GM23338 (cell line): ENCODE data around the gene NDUFS6. TPM values are rescaled to one million over a fixed set of nuclear protein-coding genes. Genes with fewer than 3 reads are reported as not detected.
A peak's percentile ranks its signal among the peaks of the same experiment; 100 is the strongest.

ENCODE experiments used
- ATAC-seq: fragments of 200-7000 bp; cut with Tn5 transposase; 3 replicates; pipeline ENCODE4 v1.9.1; 2020
- DNase-seq: peaks from one replicate; pipeline ENCODE4 v3.0.0-alpha.2; 2015; ENCODE audit warnings: low spot score
- H2AFZ ChIP-seq: fragments of 200-600 bp; sonication (generic); 2 replicates; pipeline ENCODE4 v1.8.0; 2016; ENCODE audit warnings: antibody characterized with exemption, mild to moderate bottlenecking, moderate library complexity
- H3F3A ChIP-seq: fragments of 200-600 bp; sonication (generic); replicated peaks from 2 replicates; pipeline ENCODE4 v1.8.0; 2017; ENCODE audit warnings: antibody characterized with exemption, mixed run types, low read depth
- H3K27ac ChIP-seq: fragments of 200-600 bp; sonication (generic); 2 replicates; pipeline ENCODE4 v1.6.1; 2016; ENCODE audit warnings: low read depth
- H3K27me3 ChIP-seq: fragments of 200-600 bp; sonication (generic); 2 replicates; pipeline ENCODE4 v1.8.0; 2016; ENCODE audit warnings: mild to moderate bottlenecking, mixed run types, moderate library complexity; ENCODE audit not compliant: insufficient read depth
- H3K36me3 ChIP-seq: fragments of 200-600 bp; sonication (generic); 2 replicates; pipeline ENCODE4 v1.8.0; 2016; ENCODE audit warnings: mild to moderate bottlenecking; ENCODE audit not compliant: insufficient read depth
- H3K4me1 ChIP-seq: fragments of 200-600 bp; sonication (generic); 2 replicates; pipeline ENCODE4 v1.8.0; 2016; ENCODE audit warnings: mild to moderate bottlenecking, moderate library complexity; ENCODE audit not compliant: insufficient read depth
- H3K4me2 ChIP-seq: fragments of 200-600 bp; sonication (generic); 2 replicates; pipeline ENCODE4 v1.7.1; 2017; ENCODE audit warnings: mixed run types
- H3K4me3 ChIP-seq: fragments of 200-600 bp; sonication (generic); 2 replicates; pipeline ENCODE4 v1.6.1; 2016; ENCODE audit warnings: mixed run types
- H3K79me2 ChIP-seq: fragments of 200-600 bp; sonication (generic); replicated peaks from 2 replicates; pipeline ENCODE4 v1.8.0; 2017; ENCODE audit warnings: mild to moderate bottlenecking; ENCODE audit not compliant: insufficient read depth
- H3K9me2 ChIP-seq: fragments of 200-600 bp; sonication (generic); 2 replicates; pipeline ENCODE4 v1.8.0; 2017; ENCODE audit not compliant: insufficient read depth
- H4K20me1 ChIP-seq: fragments of 200-600 bp; sonication (generic); replicated peaks from 2 replicates; pipeline ENCODE4 v1.8.0; 2017; ENCODE audit warnings: mild to moderate bottlenecking; ENCODE audit not compliant: insufficient read depth
- H3K27ac Mint-ChIP-seq: 2 replicates; pipeline ENCODE4 v1.8.0; 2020; ENCODE audit warnings: inconsistent platforms, mild to moderate bottlenecking, moderate library complexity, mixed read lengths
- H3K27me3 Mint-ChIP-seq: 3 replicates; pipeline ENCODE4 v1.8.0; 2022; ENCODE audit warnings: low read depth, mild to moderate bottlenecking, moderate library complexity, mixed read lengths, inconsistent platforms; ENCODE audit not compliant: insufficient read depth, poor library complexity
- H3K36me3 Mint-ChIP-seq: 3 replicates; pipeline ENCODE4 v1.8.0; 2021; ENCODE audit warnings: low read depth, mild to moderate bottlenecking, inconsistent platforms, moderate library complexity, mixed read lengths
- H3K4me1 Mint-ChIP-seq: 3 replicates; pipeline ENCODE4 v1.8.0; 2020; ENCODE audit warnings: mild to moderate bottlenecking, inconsistent platforms, mixed read lengths
- H3K4me3 Mint-ChIP-seq: 3 replicates; pipeline ENCODE4 v1.8.0; 2021; ENCODE audit warnings: moderate library complexity, mild to moderate bottlenecking, inconsistent platforms, mixed read lengths
- H3K9me3 Mint-ChIP-seq: 3 replicates; pipeline ENCODE4 v1.8.0; 2020; ENCODE audit warnings: moderate library complexity, mild to moderate bottlenecking, inconsistent platforms, mixed read lengths
- CREB1 ChIP-seq: fragments of 250-450 bp; sonication (Bioruptor Pico); IDR thresholded peaks from 2 replicates; pipeline ENCODE4 v1.5.0; 2020; ENCODE audit warnings: low read depth, mild to moderate bottlenecking, moderate library complexity
- EZH2 ChIP-seq: fragments of 200-600 bp; sonication (generic); IDR thresholded peaks from one replicate; pipeline ENCODE4 v1.8.0; 2017; ENCODE audit warnings: antibody characterized with exemption, mild to moderate bottlenecking, low read depth; ENCODE audit not compliant: unreplicated experiment
- EZH2phosphoT487 ChIP-seq: fragments of 200-600 bp; sonication (generic); IDR thresholded peaks from one replicate; pipeline ENCODE4 v1.8.1; 2018; ENCODE audit warnings: antibody characterized with exemption; ENCODE audit not compliant: unreplicated experiment
- NANOG ChIP-seq: IDR thresholded peaks from 2 replicates; pipeline ENCODE4 v1.6.1; 2016; ENCODE audit warnings: antibody characterized with exemption, borderline replicate concordance
- POLR2AphosphoS5 ChIP-seq: IDR thresholded peaks from 2 replicates; pipeline ENCODE4 v1.6.1; 2016; ENCODE audit warnings: antibody characterized with exemption, low read depth
- STAT1 ChIP-seq: IDR thresholded peaks from one replicate; pipeline ENCODE4 v1.6.1; 2016; ENCODE audit warnings: antibody characterized with exemption; ENCODE audit not compliant: unreplicated experiment
- ZNF114 ChIP-seq: fragments of 250-450 bp; sonication (Bioruptor Pico); IDR thresholded peaks from 2 replicates; pipeline ENCODE4 v1.5.0; 2020; ENCODE audit warnings: mild to moderate bottlenecking, moderate library complexity
- polyA plus RNA-seq: library from polyadenylated mRNA; unstranded; fragments of >200 nt; fragmentation: Nextera tagmentation; extraction: Ambion mirVana; gene quantifications from 2 replicates; pipeline ENCODE4 v1.2.1, GENCODE V29; 2016
- total RNA-seq: library from RNA; depleted of rRNA; stranded (reverse); fragments of >200 nt; shearing (Covaris generic); gene quantifications from 2 replicates; pipeline ENCODE4 v1.2.3, GENCODE V29; 2014
- TF ChIP-seq, protein P1 (sequence below), 2 experiments: fragments of 200-600 bp in 1 of 2; sonication (generic) in 1 of 2; conservative IDR thresholded peaks; 2 replicates each; pipeline versions ENCODE4 v1.5.1 to v1.6.1; 2016 to 2017; ENCODE audit warnings: antibody characterized with exemption in 2 of 2, low read depth in 2 of 2, mild to moderate bottlenecking in 2 of 2, moderate library complexity in 1 of 2
- TF ChIP-seq, protein P2 (sequence below): IDR thresholded peaks from 2 replicates; pipeline ENCODE4 v1.6.1; 2016; ENCODE audit warnings: antibody characterized with exemption
- TF ChIP-seq, protein P3 (sequence below): IDR thresholded peaks from one replicate; pipeline ENCODE4 v1.6.1; 2018; ENCODE audit warnings: antibody characterized with exemption; ENCODE audit not compliant: unreplicated experiment

NDUFS6 gene
- total and polyA plus RNA-seq, 2 experiments from 2014 or later, result 94.8 to 289 TPM

DNA sequence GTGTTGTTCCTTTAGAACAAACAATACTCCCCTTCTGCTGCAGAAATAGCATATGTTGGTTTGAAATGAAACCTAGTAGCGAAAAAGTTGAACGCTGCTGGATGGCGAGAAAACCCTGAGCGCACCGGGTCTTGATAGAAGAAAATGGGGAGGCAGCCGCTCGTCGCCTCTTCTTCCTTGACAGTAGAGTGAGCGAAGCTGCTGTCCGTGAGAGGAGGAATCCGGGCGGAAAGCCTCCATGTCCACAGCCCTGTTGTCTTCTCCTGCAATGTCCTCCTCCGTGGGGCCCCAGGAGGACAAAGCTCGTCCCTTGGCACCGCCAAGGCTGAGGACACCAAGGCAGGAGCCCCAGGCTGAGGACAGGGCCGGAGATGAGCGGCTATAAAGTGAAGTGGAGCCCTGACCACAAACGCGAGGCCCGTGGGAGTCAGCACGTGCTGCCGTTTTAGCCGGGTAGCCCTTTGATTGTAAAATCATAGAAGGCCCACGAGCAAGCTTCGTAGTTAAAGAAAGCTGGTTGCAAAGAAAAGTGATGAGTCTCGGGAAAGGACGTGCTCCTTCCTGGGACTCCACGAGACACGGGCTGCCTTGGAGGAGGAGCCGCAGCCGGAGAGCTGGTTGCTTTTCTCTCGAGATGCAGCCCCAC lies 37.1 kb upstream of the NDUFS6 start:
- H3K4me3 ChIP-seq, result no peak overlapping the region
- no peak overlapping the region for H3K27ac ChIP-seq
- no peak overlapping the region for H3K4me2 ChIP-seq
- H3K36me3 ChIP-seq, result no peaks in the 10 kb centered on the region
- TF ChIP-seq EZH2phosphoT487 (no peak), ZNF114 (CRISPR knock-in tag) (no peak), NANOG (no peak), POLR2AphosphoS5 (no peak), CREB1 (CRISPR knock-in tag) (no peak)
- TF ChIP-seq, protein P1, sequence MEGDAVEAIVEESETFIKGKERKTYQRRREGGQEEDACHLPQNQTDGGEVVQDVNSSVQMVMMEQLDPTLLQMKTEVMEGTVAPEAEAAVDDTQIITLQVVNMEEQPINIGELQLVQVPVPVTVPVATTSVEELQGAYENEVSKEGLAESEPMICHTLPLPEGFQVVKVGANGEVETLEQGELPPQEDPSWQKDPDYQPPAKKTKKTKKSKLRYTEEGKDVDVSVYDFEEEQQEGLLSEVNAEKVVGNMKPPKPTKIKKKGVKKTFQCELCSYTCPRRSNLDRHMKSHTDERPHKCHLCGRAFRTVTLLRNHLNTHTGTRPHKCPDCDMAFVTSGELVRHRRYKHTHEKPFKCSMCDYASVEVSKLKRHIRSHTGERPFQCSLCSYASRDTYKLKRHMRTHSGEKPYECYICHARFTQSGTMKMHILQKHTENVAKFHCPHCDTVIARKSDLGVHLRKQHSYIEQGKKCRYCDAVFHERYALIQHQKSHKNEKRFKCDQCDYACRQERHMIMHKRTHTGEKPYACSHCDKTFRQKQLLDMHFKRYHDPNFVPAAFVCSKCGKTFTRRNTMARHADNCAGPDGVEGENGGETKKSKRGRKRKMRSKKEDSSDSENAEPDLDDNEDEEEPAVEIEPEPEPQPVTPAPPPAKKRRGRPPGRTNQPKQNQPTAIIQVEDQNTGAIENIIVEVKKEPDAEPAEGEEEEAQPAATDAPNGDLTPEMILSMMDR (conservative IDR thresholded peaks at IDR 0.05; ENCODE audit: low read depth in 2 of 2), result no peak; a peak in 1 of 4 replicates
- TF ChIP-seq, protein P2, sequence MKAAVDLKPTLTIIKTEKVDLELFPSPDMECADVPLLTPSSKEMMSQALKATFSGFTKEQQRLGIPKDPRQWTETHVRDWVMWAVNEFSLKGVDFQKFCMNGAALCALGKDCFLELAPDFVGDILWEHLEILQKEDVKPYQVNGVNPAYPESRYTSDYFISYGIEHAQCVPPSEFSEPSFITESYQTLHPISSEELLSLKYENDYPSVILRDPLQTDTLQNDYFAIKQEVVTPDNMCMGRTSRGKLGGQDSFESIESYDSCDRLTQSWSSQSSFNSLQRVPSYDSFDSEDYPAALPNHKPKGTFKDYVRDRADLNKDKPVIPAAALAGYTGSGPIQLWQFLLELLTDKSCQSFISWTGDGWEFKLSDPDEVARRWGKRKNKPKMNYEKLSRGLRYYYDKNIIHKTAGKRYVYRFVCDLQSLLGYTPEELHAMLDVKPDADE, result no peak
- TF ChIP-seq, protein P3, sequence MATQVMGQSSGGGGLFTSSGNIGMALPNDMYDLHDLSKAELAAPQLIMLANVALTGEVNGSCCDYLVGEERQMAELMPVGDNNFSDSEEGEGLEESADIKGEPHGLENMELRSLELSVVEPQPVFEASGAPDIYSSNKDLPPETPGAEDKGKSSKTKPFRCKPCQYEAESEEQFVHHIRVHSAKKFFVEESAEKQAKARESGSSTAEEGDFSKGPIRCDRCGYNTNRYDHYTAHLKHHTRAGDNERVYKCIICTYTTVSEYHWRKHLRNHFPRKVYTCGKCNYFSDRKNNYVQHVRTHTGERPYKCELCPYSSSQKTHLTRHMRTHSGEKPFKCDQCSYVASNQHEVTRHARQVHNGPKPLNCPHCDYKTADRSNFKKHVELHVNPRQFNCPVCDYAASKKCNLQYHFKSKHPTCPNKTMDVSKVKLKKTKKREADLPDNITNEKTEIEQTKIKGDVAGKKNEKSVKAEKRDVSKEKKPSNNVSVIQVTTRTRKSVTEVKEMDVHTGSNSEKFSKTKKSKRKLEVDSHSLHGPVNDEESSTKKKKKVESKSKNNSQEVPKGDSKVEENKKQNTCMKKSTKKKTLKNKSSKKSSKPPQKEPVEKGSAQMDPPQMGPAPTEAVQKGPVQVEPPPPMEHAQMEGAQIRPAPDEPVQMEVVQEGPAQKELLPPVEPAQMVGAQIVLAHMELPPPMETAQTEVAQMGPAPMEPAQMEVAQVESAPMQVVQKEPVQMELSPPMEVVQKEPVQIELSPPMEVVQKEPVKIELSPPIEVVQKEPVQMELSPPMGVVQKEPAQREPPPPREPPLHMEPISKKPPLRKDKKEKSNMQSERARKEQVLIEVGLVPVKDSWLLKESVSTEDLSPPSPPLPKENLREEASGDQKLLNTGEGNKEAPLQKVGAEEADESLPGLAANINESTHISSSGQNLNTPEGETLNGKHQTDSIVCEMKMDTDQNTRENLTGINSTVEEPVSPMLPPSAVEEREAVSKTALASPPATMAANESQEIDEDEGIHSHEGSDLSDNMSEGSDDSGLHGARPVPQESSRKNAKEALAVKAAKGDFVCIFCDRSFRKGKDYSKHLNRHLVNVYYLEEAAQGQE, result no peak
- H3F3A ChIP-seq, result no peaks in the 10 kb centered on the region
- Mint-ChIP-seq H3K36me3 (no peaks in the 10 kb centered on the region), H3K9me3 (no peaks in the 10 kb centered on the region), H3K4me1 (peaks cover 18% of the 10 kb centered on the region), H3K27me3 (peaks cover 8% of the 10 kb centered on the region), H3K27ac (no peak overlapping the region), H3K4me3 (no peak overlapping the region)
- H3K4me1 ChIP-seq, result no peaks in the 10 kb centered on the region
- H3K27me3 ChIP-seq, result no peaks in the 10 kb centered on the region
- H3K79me2 ChIP-seq, result no peaks in the 10 kb centered on the region
- DNase-seq (no peak), ATAC-seq (no peak)
- H4K20me1 ChIP-seq, result no peaks in the 10 kb centered on the region
- no peaks in the 10 kb centered on the region for H3K9me2 ChIP-seq
- 0 out of 2 replicates have a peak overlapping the region, but pooled peaks have one; percentile 72 for H2AFZ ChIP-seq

DNA sequence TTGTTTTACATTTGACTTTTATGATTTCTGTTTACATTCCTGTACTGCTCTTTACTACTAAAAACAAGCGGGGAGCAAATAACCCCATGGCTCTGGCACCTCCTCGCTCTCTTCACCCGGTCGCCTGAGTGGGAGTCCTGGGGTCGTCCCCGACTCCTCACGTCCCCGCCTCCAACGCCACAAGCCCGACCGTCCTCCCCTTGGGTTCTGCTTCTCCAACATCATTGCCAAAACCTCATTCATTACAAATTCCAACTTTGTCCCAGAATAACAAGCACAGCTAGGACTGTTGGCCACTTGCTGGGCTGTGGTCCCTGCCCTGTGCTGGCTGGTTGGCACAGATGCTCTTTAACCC lies 36.6 kb upstream of the NDUFS6 start:
- Histone ChIP-seq H3K36me3 (no peaks in the 10 kb centered on the region), H3F3A (no peaks in the 10 kb centered on the region), H3K4me2 (no peak overlapping the region), H2AFZ (no peak overlapping the region), H3K9me2 (no peaks in the 10 kb centered on the region), H3K27me3 (no peaks in the 10 kb centered on the region), H3K4me3 (no peak overlapping the region), H3K79me2 (no peaks in the 10 kb centered on the region), H3K27ac (no peak overlapping the region), H4K20me1 (no peaks in the 10 kb centered on the region), H3K4me1 (no peaks in the 10 kb centered on the region)
- ATAC-seq (no peak), DNase-seq (no peak)
- H3K9me3 Mint-ChIP-seq, result no peaks in the 10 kb centered on the region
- H3K4me1 Mint-ChIP-seq, result peaks cover 18% of the 10 kb centered on the region
- no peak overlapping the region for H3K4me3 Mint-ChIP-seq
- no peak overlapping the region for H3K27ac Mint-ChIP-seq
- peaks cover 8% of the 10 kb centered on the region for H3K27me3 Mint-ChIP-seq
- H3K36me3 Mint-ChIP-seq, result no peaks in the 10 kb centered on the region
- TF ChIP-seq ZNF114 (CRISPR knock-in tag), result no peak
- TF ChIP-seq EZH2, result no peak
- TF ChIP-seq POLR2AphosphoS5, result no peak
- TF ChIP-seq STAT1, result no peak
- TF ChIP-seq CREB1 (CRISPR knock-in tag), result no peak
- TF ChIP-seq EZH2phosphoT487, result no peak
